Stimulated activated naive B cell treated with anti-CD40 and anti-IgM and Interleukin-4, amounts not matched to agents 10 μg/mL and 1 μg/mL and 100 μg/mL, for 72 hours (primary cell): Measurements from ENCODE around the gene MTHFD1L.
"Not testable (repeated sequence)": the region's sequence is repeated elsewhere in the genome, so short reads cannot be mapped to it uniquely, and the experiment has no call there.

Experiments
- ATAC-seq, 2 donors: fragments of 150-1000 bp; cut with Tn5 transposase; replicated peaks; 2 replicates each; pipeline ENCODE4 v1.10.0; 2021; ENCODE audit warnings: moderate library complexity in 1 of 2
- DNase-seq: peaks from one replicate; pipeline ENCODE4 v3.0.0; 2021
- H3K27ac Mint-ChIP-seq: one replicate; pipeline ENCODE4 v1.8.0; 2022; ENCODE audit warnings: mild to moderate bottlenecking, mixed read lengths
- H3K27me3 Mint-ChIP-seq, 2 donors: one replicate each; pipeline ENCODE4 v1.8.0; 2022; ENCODE audit warnings: mixed read lengths in 2 of 2
- H3K36me3 Mint-ChIP-seq, 2 donors: one replicate each; pipeline ENCODE4 v1.8.0; 2022; ENCODE audit warnings: mixed read lengths in 2 of 2, mild to moderate bottlenecking in 1 of 2
- H3K4me1 Mint-ChIP-seq, 2 donors: one replicate each; pipeline ENCODE4 v1.8.0; 2022; ENCODE audit warnings: mixed read lengths in 2 of 2, mild to moderate bottlenecking in 1 of 2
- H3K4me3 Mint-ChIP-seq, 2 donors: one replicate each; pipeline ENCODE4 v1.8.0; 2022; ENCODE audit warnings: mild to moderate bottlenecking in 2 of 2, mixed read lengths in 2 of 2, moderate library complexity in 1 of 2
- H3K9me3 Mint-ChIP-seq, 2 donors: one replicate each; pipeline ENCODE4 v1.8.0; 2022; ENCODE audit warnings: mixed read lengths in 2 of 2, mild to moderate bottlenecking in 1 of 2

The MTHFD1L gene

GRCh38 chr6:151022492-151022891 lies 157.0 kb downstream of the MTHFD1L start:
- H3K9me3 Mint-ChIP-seq = no peaks in the 10 kb centered on the region
- no peak for DNase-seq
- no peak overlapping the region for H3K27ac Mint-ChIP-seq
- H3K27me3 Mint-ChIP-seq = no peaks in the 10 kb centered on the region
- no peaks in the 10 kb centered on the region for H3K4me1 Mint-ChIP-seq
- H3K36me3 Mint-ChIP-seq = peaks cover 32 to 46% of the 10 kb centered on the region in 2 donors
- ATAC-seq = no peak
- H3K4me3 Mint-ChIP-seq = no peak overlapping the region

- DNase-seq = no peak
- H3K9me3 Mint-ChIP-seq = peaks cover 0 to 2% of the 10 kb centered on the region in 2 donors
Observed at GRCh38 chr6:151023342-151023741, 157.8 kb downstream of the MTHFD1L start.

GRCh38 chr6:151024597-151024996 lies 159.1 kb downstream of the MTHFD1L start:
- Mint-ChIP-seq H3K4me1 (peaks cover 0 to 3% of the 10 kb centered on the region in 2 donors), H3K36me3 (peaks cover 43 to 60% of the 10 kb centered on the region in 2 donors), H3K27ac (no peak overlapping the region), H3K27me3 (no peaks in the 10 kb centered on the region), H3K4me3 (no peak overlapping the region), H3K9me3 (peaks cover 0 to 3% of the 10 kb centered on the region in 2 donors)
- no peak for DNase-seq
- ATAC-seq = no peak

More at GRCh38 chr6:151023342-151023741, 157.8 kb downstream of the MTHFD1L start:
- no peak for ATAC-seq
- Mint-ChIP-seq H3K4me3 (no peak overlapping the region), H3K4me1 (peaks cover 0 to 2% of the 10 kb centered on the region in 2 donors), H3K27me3 (no peaks in the 10 kb centered on the region), H3K36me3 (peaks cover 39 to 54% of the 10 kb centered on the region in 2 donors), H3K27ac (no peak overlapping the region)

GRCh38 chr6:151025076-151025475 lies 159.6 kb downstream of the MTHFD1L start:
- H3K4me3 Mint-ChIP-seq = no peak overlapping the region
- H3K27ac Mint-ChIP-seq = no peak overlapping the region
- ATAC-seq (no peak), DNase-seq (no peak)
- peaks cover 45 to 64% of the 10 kb centered on the region in 2 donors for H3K36me3 Mint-ChIP-seq
- H3K27me3 Mint-ChIP-seq = no peaks in the 10 kb centered on the region
- peaks cover 0 to 3% of the 10 kb centered on the region in 2 donors for H3K4me1 Mint-ChIP-seq
- peaks cover 0 to 3% of the 10 kb centered on the region in 2 donors for H3K9me3 Mint-ChIP-seq

GRCh38 chr6:151026041-151026663 lies 160.7 kb downstream of the MTHFD1L start:
- Mint-ChIP-seq H3K36me3 (peaks cover 40 to 66% of the 10 kb centered on the region in 2 donors), H3K9me3 (peaks cover 0 to 3% of the 10 kb centered on the region in 2 donors), H3K4me1 (peaks cover 0 to 3% of the 10 kb centered on the region in 2 donors), H3K4me3 (no peak overlapping the region), H3K27ac (no peak overlapping the region), H3K27me3 (no peaks in the 10 kb centered on the region)
- ATAC-seq (no peak), DNase-seq (no peak)

- H3K9me3 Mint-ChIP-seq = peaks cover 0 to 3% of the 10 kb centered on the region in 2 donors
- ATAC-seq (no peak), DNase-seq (no peak)
- H3K4me3 Mint-ChIP-seq = no peak overlapping the region
- H3K27ac Mint-ChIP-seq = no peak overlapping the region
- H3K4me1 Mint-ChIP-seq = peaks cover 0 to 3% of the 10 kb centered on the region in 2 donors
- no peaks in the 10 kb centered on the region for H3K27me3 Mint-ChIP-seq
- peaks cover 41 to 74% of the 10 kb centered on the region in 2 donors for H3K36me3 Mint-ChIP-seq
Observed at GRCh38 chr6:151027295-151027747, 161.8 kb downstream of the MTHFD1L start.

GRCh38 chr6:151027936-151028838 lies 162.7 kb downstream of the MTHFD1L start:
- no peaks in the 10 kb centered on the region for H3K27me3 Mint-ChIP-seq
- H3K27ac Mint-ChIP-seq = no peak overlapping the region
- H3K4me1 Mint-ChIP-seq = peaks cover 0 to 3% of the 10 kb centered on the region in 2 donors
- peaks cover 38 to 72% of the 10 kb centered on the region in 2 donors for H3K36me3 Mint-ChIP-seq
- DNase-seq = no peak
- no peak for ATAC-seq
- H3K9me3 Mint-ChIP-seq = peaks cover 0 to 3% of the 10 kb centered on the region in 2 donors
- H3K4me3 Mint-ChIP-seq = no peak overlapping the region

GRCh38 chr6:151029970-151030369 lies 164.5 kb downstream of the MTHFD1L start:
- no peak for DNase-seq
- Mint-ChIP-seq H3K4me1 (peaks cover 0 to 3% of the 10 kb centered on the region in 2 donors), H3K27me3 (no peaks in the 10 kb centered on the region), H3K36me3 (peaks cover 35 to 71% of the 10 kb centered on the region in 2 donors), H3K27ac (no peak overlapping the region), H3K4me3 (no peak overlapping the region), H3K9me3 (peaks cover 0 to 3% of the 10 kb centered on the region in 2 donors)
- ATAC-seq = no peak

- DNase-seq (no peak), ATAC-seq (no peak)
- H3K27ac Mint-ChIP-seq = no peak overlapping the region
- H3K36me3 Mint-ChIP-seq = peaks cover 41 to 65% of the 10 kb centered on the region in 2 donors
- H3K9me3 Mint-ChIP-seq = peaks cover 0 to 3% of the 10 kb centered on the region in 2 donors
- H3K4me1 Mint-ChIP-seq = peaks cover 5 to 8% of the 10 kb centered on the region in 2 donors
- no peaks in the 10 kb centered on the region for H3K27me3 Mint-ChIP-seq
- no peak overlapping the region for H3K4me3 Mint-ChIP-seq
Observed at GRCh38 chr6:151032034-151032433, 166.5 kb downstream of the MTHFD1L start.

- Mint-ChIP-seq H3K36me3 (peaks cover 49 to 70% of the 10 kb centered on the region in 2 donors), H3K27ac (no peak overlapping the region), H3K4me1 (peaks cover 6 to 10% of the 10 kb centered on the region in 2 donors), H3K27me3 (no peaks in the 10 kb centered on the region), H3K4me3 (no peak overlapping the region), H3K9me3 (no peaks in the 10 kb centered on the region)
- DNase-seq (no peak), ATAC-seq (no peak)
Observed at GRCh38 chr6:151034825-151035781, 169.6 kb downstream of the MTHFD1L start.

GRCh38 chr6:151036211-151036721 lies 170.8 kb downstream of the MTHFD1L start:
- DNase-seq, H3K4me1 Mint-ChIP-seq, H3K27me3 Mint-ChIP-seq, H3K4me3 Mint-ChIP-seq, H3K9me3 Mint-ChIP-seq, ATAC-seq: not testable (repeated sequence)
- Mint-ChIP-seq H3K27ac (peak overlapping the region; percentile 25), H3K36me3 (peaks cover 49 to 77% of the 10 kb centered on the region in 2 donors)

GRCh38 chr6:151036869-151037680 lies 171.6 kb downstream of the MTHFD1L start:
- H3K4me1 Mint-ChIP-seq = peaks cover 6 to 10% of the 10 kb centered on the region in 2 donors
- ATAC-seq (no peak), DNase-seq (no peak)
- H3K27ac Mint-ChIP-seq = no peak overlapping the region
- no peaks in the 10 kb centered on the region for H3K9me3 Mint-ChIP-seq
- H3K36me3 Mint-ChIP-seq = peaks cover 43 to 73% of the 10 kb centered on the region in 2 donors
- H3K27me3 Mint-ChIP-seq = no peaks in the 10 kb centered on the region
- no peak overlapping the region for H3K4me3 Mint-ChIP-seq

- ATAC-seq (no peak), DNase-seq (no peak)
- Mint-ChIP-seq H3K27me3 (no peaks in the 10 kb centered on the region), H3K4me3 (no peak overlapping the region), H3K36me3 (peaks cover 38 to 71% of the 10 kb centered on the region in 2 donors), H3K27ac (no peak overlapping the region), H3K9me3 (no peaks in the 10 kb centered on the region), H3K4me1 (peaks cover 6 to 10% of the 10 kb centered on the region in 2 donors)
Observed at GRCh38 chr6:151038616-151039015, 173.1 kb downstream of the MTHFD1L start.
